ENCODE data around the gene PGC. TPM values are rescaled to one million over a fixed set of nuclear protein-coding genes. Genes with fewer than 3 reads are reported as not detected.

The PGC gene
- total and polyA plus RNA-seq, 2 of the 8 experiments (the other 6 are each of a cell fraction or from before 2014, with no cell fraction given), result 0.09 TPM; not detected in 1

- no peak overlapping the region for H3K23ac ChIP-seq (ENCODE audit: insufficient read length)
- H3K79me2 ChIP-seq (ENCODE audit: control insufficient read depth in 1 of 2, insufficient read depth in 2 of 2, low read length in 2 of 2), result no peaks in the 10 kb centered on the region
- H3K36me3 ChIP-seq (ENCODE audit: control insufficient read depth in 2 of 4, insufficient read depth in 4 of 4, low read length in 3 of 4), result no peaks in the 10 kb centered on the region
- no peak overlapping the region for H3K56ac ChIP-seq (replicated peaks; ENCODE audit: insufficient read length, low read depth, low read length)
- H3K14ac ChIP-seq (ENCODE audit: insufficient read length), result no peak overlapping the region
- H3K4me2 ChIP-seq (ENCODE audit: insufficient read depth in 1 of 2, low read depth in 2 of 2, low read length in 2 of 2), result no peak overlapping the region
- no peaks in the 10 kb centered on the region; the same call in 1 of the 2 replicates for H3K23me2 ChIP-seq (ENCODE audit: low read depth, low read length)
- no peak overlapping the region for H4K8ac ChIP-seq (ENCODE audit: extremely low read depth, insufficient read depth, low read length)
- no peak overlapping the region for H3K27ac ChIP-seq (ENCODE audit: low read depth, low read length)
- peak overlapping the region; percentile 23 for H4K91ac ChIP-seq (replicated peaks; ENCODE audit: insufficient read length, low read length)
- no peak for FAIRE-seq
- no peak overlapping the region for H2BK20ac ChIP-seq (ENCODE audit: low read length)
- ChIA-PET CTCF (ENCODE audit: partially characterized antibody) (interaction anchor here (2.4 to 10.4 kb wide), 3 partner anchors 10 to 52 kb away, joined by 8 to 99 read pairs (median 13); no protein-coding TSS in a partner anchor), POLR2A (ENCODE audit: partially characterized antibody) (interaction anchor here (0.6 kb wide), 1 partner anchor 215 kb away, joined by 3 read pairs; no protein-coding TSS in a partner anchor)
- H3K4me1 ChIP-seq (replicated peaks in 1 of 4; ENCODE audit: control insufficient read depth in 3 of 4, insufficient read depth in 4 of 4, low read length in 3 of 4), result peaks cover 0 to 13% (median 10%) of the 10 kb centered on the region in 4 experiments; a peak in 6 of 7 replicates
- DNase-seq (ENCODE audit: low read depth in 1 of 2, low spot score in 2 of 2), result no peak
- H3K27me3 ChIP-seq (replicated peaks in 1 of 4; ENCODE audit: control insufficient read depth in 3 of 4, extremely low read depth in 1 of 4, insufficient read depth in 3 of 4, low read length in 3 of 4), result no peaks in the 10 kb centered on the region
- no peak overlapping the region for H3K4me3 ChIP-seq (ENCODE audit: extremely low read depth in 1 of 4, insufficient read depth in 2 of 4, low read depth in 3 of 4, low read length in 4 of 4)
- H3K9me3 ChIP-seq (ENCODE audit: insufficient read depth in 2 of 2, low read depth in 1 of 2, low read length in 1 of 2), result no peaks in the 10 kb centered on the region
- TF ChIP-seq JUND (IDR thresholded peaks at IDR 0.05; ENCODE audit: low read length), result no peak
- TF ChIP-seq BRCA1 (IDR thresholded peaks at IDR 0.05; ENCODE audit: low read depth, low read length), result no peak
- TF ChIP-seq SUZ12 (IDR thresholded peaks at IDR 0.05; ENCODE audit: low read length), result no peak
- TF ChIP-seq BCL11A (IDR thresholded peaks at IDR 0.05; ENCODE audit: low read depth in 2 of 2, low read length in 2 of 2), result no peak
- TF ChIP-seq KDM1A (IDR thresholded peaks at IDR 0.05; ENCODE audit: borderline replicate concordance, low read length), result no peak
- no peak overlapping the region for H3K18ac ChIP-seq (ENCODE audit: extremely low read depth, low read length)
- H3K79me1 ChIP-seq (ENCODE audit: low read depth, low read length), result no peaks in the 10 kb centered on the region
- peaks cover 0 to 1% of the 10 kb centered on the region in 2 experiments for H4K20me1 ChIP-seq (replicated peaks in 1 of 2; ENCODE audit: control insufficient read depth in 1 of 2, insufficient read depth in 2 of 2, low read length in 2 of 2)
- no peak overlapping the region for H3K9ac ChIP-seq (replicated peaks in 1 of 4; ENCODE audit: extremely low read depth in 1 of 4, low read depth in 3 of 4, low read length in 3 of 4)
- H2AFZ ChIP-seq (ENCODE audit: low read length), result no peak overlapping the region
- no peak overlapping the region for H2BK5ac ChIP-seq (ENCODE audit: low read depth, low read length)
- no peak overlapping the region for H2BK15ac ChIP-seq (ENCODE audit: low read length)
- H2BK120ac ChIP-seq (replicated peaks; ENCODE audit: low read depth, low read length), result no peak overlapping the region
- 95% methylated on average over 7 of the region's 7 CpGs; no CpG with 5 or more reads in 1 of the 2 experiments for WGBS, 2 experiments (ENCODE audit: extremely low coverage in 1 of 2, insufficient coverage in 1 of 2, insufficient read length in 1 of 2, insufficient replicate concordance in 2 of 2, low coverage in 1 of 2, low lambda C conversion rate in 2 of 2, missing lambda C conversion rate in 1 of 2)
- H2AK5ac ChIP-seq (ENCODE audit: low read depth, low read length), result no peak overlapping the region
- no peak overlapping the region for H3K4ac ChIP-seq (replicated peaks; ENCODE audit: insufficient read length, low read depth, low read length)
- H2BK12ac ChIP-seq (ENCODE audit: low read depth, low read length), result no peak overlapping the region
- no peak overlapping the region for H4K5ac ChIP-seq (ENCODE audit: insufficient read length, low read depth, low read length)
These were observed 23.0 kb downstream of the PGC start for GRCh38 chr6:41724228-41724580.

Data from H1 (cell line).